ENCODE data around the gene SFXN2.
A peak's percentile ranks its signal among the peaks of the same experiment; 100 is the strongest.
"Not testable (repeated sequence)": the region's sequence is repeated elsewhere in the genome, so short reads cannot be mapped to it uniquely, and the experiment has no call there.

Gene SFXN2

DNA sequence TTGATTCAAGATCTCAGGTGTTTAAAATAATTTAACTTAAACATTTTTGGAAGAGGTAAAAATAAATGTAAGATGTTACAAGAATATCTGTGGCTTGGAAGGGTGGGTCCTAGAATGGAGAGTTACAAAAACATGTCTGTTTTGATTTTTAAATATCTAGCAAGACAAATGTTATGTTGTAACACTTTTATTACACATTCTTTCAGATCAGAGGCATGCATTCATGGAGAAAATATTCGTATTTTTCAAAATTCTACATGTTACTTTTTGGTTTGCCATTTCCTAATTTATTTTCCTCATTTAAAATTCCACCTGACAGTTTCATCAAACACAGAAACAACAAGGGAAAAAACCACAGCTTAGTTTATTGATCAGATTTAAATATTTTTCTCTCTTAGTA is 39.3 kb downstream of the SFXN2 start:
- no peak for DNase-seq (ENCODE audit: low spot score)

GRCh38 chr10:102757323-102757722 is 42.9 kb downstream of the SFXN2 start:
- DNase-seq (ENCODE audit: low spot score) = no peak

GRCh38 chr10:102758240-102758932 is 44.0 kb downstream of the SFXN2 start:
- no peak for DNase-seq (ENCODE audit: low spot score)

GRCh38 chr10:102758933-102759262 is 44.5 kb downstream of the SFXN2 start:
- not testable (repeated sequence) for DNase-seq (ENCODE audit: low spot score)

- no peak for DNase-seq (ENCODE audit: low spot score)
Measured at GRCh38 chr10:102759497-102760210, 45.2 kb downstream of the SFXN2 start.

DNA sequence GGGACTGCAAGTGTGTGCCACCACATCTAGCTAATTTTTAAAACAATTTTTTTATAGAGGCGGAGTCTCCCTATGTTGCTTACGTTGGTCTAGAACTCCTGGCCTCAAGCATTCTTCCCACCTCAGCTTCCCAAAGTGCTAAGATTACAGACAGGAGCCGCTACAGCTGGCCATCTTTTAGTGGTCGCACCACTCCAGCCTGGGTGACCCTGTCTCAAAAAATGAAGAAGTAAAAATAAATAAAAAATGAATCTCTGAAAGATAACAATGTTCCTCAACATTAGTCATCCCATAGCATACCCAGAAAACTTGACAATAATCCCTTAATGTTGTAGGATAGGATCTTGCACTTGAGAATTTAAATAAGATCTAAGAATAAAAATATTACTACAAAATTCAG is 47.5 kb downstream of the SFXN2 start:
- no peak for DNase-seq (ENCODE audit: low spot score)

GRCh38 chr10:102762401-102763015 is 48.1 kb downstream of the SFXN2 start:
- no peak for DNase-seq (ENCODE audit: low spot score)

DNA sequence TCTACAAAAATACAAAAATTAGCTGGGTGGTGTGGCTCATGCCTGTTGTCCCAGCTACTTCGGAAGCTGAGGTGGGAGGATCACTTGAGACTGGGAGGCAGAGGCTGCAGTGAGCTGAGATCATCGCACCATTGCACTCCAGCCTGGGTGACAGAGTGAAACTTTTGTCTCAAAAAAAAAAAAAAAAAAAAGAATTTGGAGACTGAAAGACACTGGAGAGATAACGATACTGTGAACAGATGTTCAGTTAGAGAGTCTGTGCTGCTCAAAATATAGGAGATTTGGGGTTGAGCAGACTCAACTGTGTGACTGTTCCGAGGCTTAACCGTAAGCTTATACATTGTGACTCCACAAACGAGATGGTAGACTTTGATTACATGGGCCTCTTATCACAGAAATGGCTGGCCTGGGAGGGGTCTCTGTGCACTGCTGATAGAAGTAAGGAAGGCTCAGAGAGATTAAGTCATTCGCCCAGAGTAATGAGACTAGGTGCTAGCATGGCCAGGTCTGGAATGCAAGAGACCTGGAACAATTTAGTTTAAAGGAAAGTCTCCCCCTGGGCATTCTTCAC is 48.7 kb downstream of the SFXN2 start:
- DNase-seq (ENCODE audit: low spot score) = no peak

DNA sequence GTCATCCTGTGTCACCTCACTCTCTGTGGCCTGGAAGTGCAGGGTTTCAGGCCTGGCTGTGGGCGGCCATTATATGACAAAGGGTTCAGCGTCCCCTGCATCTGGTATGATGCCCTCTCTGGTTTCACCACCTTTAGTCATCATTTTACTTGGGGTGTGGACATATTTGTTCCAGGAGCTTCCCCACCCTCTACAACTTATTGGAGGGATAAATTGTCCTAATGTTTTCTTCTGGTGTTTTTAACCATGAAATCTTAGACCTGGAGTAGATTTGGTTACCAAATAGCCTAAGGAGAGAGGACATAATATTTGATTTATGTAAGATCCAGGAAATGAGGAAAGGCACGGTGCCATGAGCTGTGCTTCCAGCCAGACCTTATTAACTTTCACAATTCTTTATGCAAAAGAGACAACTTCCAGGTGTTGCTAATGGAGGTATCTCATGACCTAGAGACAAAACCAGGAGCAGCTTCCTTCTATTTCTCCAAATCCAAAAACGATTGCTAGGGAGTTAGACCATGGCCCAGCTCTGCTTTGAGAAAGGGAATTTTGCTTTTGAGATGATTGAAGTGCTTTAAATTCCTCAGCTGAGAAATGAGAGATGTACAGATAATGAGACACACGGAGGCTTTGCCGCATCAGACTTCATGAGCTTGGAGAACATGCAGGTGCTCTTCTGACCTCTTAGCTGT is 50.2 kb downstream of the SFXN2 start:
- DNase-seq (ENCODE audit: low spot score) = no peak

GRCh38 chr10:102765336-102765735 is 50.9 kb downstream of the SFXN2 start:
- DNase-seq (ENCODE audit: low spot score) = no peak

DNA sequence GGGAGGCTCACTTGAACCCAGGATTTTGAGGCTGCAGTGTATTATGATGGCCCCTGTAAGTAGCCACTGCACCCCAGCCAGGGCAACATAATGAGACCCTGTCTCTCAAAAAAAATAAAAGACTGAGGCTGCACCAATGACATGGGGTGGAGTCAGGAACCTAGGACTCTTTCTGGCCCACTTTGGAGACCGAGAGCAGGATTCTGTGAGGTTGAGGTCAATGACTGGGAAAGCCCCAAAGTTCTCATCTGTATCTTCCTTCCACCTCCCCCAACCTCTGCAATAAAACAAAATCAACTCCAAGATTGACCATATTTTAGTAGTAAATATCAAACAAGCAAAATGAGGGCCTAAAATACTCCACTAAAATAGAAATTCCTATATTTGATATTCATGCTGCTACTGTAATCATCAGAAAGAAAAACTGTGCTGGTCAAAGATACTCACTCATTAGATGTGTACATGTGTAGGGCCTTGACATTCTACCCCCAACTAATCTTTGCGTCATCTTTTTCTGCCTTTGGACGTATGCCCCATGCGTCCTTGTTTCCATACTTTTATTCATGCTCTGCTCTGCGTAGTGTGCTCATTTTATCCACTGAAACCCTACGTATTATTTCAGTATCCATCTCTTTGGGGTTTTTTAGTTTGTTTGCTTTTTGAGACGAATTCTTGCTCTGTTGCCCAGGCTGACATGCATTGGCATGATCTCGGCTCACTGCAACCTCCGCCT is 53.2 kb downstream of the SFXN2 start:
- DNase-seq (ENCODE audit: low spot score) = no peak

DNA sequence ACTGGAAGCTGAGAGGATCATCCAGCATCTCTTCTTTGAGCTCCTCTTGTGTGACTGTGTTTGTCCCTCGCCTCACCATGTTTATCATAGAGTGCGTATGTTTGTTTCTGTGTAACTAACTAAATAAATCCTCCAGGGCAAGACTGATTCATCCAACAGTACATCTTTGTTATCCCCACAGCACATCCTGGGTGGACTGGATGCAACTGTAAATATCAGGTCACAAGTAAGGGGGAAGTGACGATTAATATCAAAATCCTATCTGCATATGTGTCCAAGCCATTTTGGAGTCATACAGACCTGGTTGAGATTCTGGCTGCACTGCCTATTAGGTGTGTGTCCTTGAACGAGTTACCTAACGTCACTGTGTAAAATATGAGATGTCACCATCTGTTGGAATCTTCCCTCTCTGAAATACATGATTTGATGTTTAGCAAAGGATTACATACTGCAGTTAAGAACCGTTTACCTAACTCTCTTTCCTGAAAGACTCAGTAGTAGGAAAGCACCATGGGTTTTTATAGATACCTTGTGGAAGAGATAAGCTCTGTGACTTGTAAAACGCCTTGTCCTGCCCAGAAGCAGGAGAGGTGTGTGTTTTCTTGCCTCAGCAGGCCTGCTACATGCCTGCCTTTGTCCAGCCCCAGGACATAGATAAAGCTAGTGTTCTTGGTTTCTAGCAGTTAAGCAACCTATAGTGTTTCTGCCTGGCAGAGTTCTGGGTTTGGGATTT is 55.1 kb downstream of the SFXN2 start:
- DNase-seq (ENCODE audit: low spot score) = no peak

DNA sequence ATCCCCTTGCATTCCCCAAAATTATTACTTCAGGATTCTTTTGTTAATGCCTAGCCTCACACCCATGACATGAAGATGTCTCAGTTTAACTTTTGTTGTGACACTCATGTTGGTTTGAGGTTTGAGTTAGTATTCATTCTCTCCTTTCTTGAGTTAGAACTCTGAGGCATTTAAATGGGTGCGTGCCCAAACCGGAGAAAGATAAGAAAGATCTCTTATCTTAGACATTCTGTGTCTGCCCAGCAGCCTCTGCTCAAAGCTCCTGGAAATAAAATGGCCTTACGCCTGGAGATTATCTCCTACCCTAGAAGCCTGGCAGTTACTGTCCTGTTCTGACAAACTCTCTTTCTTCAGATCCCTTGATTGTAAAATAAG is 55.7 kb downstream of the SFXN2 start:
- no peak for DNase-seq (ENCODE audit: low spot score)

GRCh38 chr10:102770792-102771191 is 56.4 kb downstream of the SFXN2 start:
- DNase-seq (ENCODE audit: low spot score) = no peak

- DNase-seq (ENCODE audit: low spot score) = no peak
Measured at GRCh38 chr10:102773320-102773719, 58.9 kb downstream of the SFXN2 start.

DNA sequence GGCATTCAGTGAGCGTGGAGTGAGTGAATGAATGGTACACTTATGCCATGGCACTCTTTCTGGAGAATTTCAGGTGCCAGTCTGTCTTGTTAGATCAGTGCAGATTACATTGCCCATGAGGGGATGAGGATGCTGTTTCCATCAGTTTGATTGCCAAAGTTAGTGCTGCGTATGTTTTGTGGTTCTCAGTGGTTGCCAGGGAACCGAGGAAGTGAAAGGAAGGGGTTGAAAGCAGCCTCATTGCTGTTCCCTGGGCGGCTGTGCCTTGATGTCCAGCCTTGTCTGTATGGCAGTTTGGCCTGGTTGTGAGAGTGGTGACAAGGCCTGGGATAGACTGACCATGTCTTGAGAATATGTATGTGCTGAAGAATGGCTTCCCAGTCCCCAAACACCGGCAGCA is 59.5 kb downstream of the SFXN2 start:
- DNase-seq (ENCODE audit: low spot score) = no peak

DNA sequence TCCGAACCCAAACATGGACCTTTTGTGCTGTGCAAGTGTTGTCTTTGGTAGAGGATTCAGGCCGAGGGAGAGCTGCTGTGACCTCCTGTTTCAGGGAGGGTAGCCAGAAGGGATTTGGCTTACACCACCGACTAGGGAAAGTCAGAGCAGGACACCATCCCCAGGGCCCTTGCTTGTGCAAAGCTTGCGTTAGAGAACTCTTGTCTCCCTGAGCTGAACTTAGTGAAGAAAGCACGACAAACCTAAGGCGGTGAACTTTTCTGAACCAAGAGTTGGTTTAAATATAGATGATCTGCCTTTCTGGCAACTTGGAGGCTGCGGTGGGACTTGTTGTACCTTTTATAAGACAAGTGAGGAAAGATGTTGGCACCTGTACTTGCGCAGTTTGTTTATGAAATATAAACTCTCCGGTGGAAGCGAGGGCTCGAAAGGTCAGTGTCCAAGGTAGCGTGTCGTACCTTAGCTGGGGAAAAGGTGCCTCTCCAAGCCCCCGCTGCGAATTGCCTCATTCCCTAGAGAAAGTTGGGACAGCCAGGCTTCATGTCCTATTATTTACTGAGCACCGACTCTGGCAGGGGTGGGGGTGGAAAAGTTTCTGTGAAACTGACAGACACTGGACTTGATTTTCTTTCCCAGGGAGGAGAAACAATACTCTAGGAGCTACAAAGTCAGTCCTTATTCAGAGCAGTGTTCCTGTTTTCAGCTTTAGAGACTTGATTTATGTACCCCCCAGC is 60.9 kb downstream of the SFXN2 start:
- no peak for DNase-seq (ENCODE audit: low spot score)

- DNase-seq (ENCODE audit: low spot score) = peak; percentile 51
Measured at GRCh38 chr10:102775935-102776669, 61.7 kb downstream of the SFXN2 start.

- peak; percentile 96 for DNase-seq (ENCODE audit: low spot score)
Measured at GRCh38 chr10:102776779-102777456, 62.5 kb downstream of the SFXN2 start.

All from AG08395 (cell line).